LNCaP clone FGC (cell line): Measurements from ENCODE around the gene REXO1.

Experiments used
- DNase-seq: peaks from one replicate; pipeline ENCODE4 v3.0.0-alpha.2; 2011; ENCODE audit warnings: low read depth
- H3K4me3 ChIP-seq: 2 replicates; pipeline ENCODE4 v1.5.1; 2011; ENCODE audit warnings: mild to moderate bottlenecking, low read depth, low read length, control low read depth
- CTCF ChIP-seq: IDR thresholded peaks from 2 replicates; pipeline ENCODE4 v1.5.1; 2012; ENCODE audit warnings: mild to moderate bottlenecking; ENCODE audit not compliant: control insufficient read depth, insufficient read depth; ENCODE audit errors: extremely low read depth

The REXO1 gene

DNA sequence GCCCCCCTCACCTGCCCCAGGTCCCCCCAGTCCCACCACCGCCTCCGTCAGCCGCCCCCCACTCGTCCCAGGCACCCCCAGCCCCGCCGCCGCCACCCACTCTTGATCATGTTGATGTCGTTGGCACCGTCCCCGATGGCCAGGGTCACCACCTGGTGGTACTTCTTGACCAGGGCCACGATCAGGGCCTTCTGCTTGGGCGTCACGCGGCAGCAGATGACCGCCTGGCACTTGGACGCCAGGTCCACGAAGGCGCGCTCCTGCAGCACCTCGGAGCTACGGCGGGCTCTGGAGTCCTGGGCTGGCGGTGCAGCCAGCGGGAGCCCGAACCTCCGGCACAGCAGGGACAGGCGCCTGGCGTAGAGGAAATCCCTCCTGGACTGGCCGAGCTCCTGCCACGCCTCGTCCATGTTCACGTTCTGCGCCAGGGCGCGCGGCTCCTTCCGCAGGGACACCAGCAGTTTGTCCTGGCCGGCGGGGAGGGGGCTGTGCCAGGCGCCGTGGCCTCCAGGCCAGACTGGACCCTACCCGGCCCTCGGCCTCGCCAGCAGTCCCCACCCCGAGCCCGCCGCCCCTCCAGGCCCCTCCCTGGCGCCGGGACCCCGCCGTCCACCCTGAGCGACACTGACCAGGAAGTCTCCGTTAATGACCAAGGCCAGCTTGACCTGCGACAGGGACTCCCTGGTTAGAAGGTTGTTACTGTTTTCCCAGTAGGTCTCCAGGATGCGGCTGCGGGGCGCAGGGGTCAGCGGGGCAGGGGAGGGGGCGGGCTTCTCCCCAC is 58.8 kb downstream of the REXO1 start:
- H3K4me3 ChIP-seq, result no peak overlapping the region
- TF ChIP-seq CTCF, result no peak
- DNase-seq, result no peak

- no peak overlapping the region for H3K4me3 ChIP-seq
- DNase-seq, result no peak
- TF ChIP-seq CTCF, result no peak
Measured at GRCh38 chr19:1787116-1787515, 61.2 kb downstream of the REXO1 start.

DNA sequence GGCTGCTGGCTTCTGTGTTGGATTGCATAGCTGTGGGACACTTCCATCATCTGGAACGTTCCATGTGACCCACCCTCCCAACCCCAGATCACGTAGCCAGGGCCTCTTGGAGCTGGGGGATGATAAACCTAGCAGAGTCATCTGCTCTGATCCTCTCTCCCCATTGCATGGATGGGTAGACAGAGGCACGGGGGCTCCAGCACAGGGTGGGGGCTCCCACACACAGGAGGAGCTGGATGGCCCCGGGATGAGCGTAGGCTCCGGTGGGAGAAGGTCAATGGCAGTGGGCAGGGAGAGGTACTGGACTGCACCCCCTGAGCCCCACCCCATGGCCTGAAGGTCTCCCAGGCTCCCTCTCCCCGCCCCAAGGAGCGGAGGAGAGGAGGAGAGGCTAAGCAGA is 61.6 kb downstream of the REXO1 start:
- TF ChIP-seq CTCF, result no peak
- no peak for DNase-seq
- no peak overlapping the region for H3K4me3 ChIP-seq

GRCh38 chr19:1785310-1785709 is 63.0 kb downstream of the REXO1 start:
- no peak for DNase-seq
- no peak for TF ChIP-seq CTCF
- H3K4me3 ChIP-seq, result no peak overlapping the region

DNA sequence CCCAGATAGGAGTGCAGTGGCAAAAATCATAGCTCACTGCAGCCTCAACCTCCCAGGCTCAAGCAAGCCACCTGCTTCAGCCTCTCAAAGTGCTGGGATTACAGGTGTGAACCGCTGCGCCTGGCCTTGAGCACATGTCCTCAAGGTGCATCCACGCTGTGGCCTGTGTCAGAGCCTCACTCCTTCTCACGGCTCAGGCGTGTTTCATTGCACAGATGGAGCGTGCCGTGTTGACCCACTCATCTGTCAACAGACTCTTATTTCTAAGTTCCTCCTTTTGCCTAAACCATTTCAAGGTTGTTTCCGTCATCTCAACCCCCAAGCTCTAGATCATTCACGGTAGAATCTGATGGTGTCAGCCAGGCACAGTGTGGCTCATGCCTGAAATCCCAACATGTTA is 64.4 kb downstream of the REXO1 start:
- H3K4me3 ChIP-seq, result no peak overlapping the region
- no peak for TF ChIP-seq CTCF
- no peak for DNase-seq

GRCh38 chr19:1783354-1783753 is 64.9 kb downstream of the REXO1 start:
- no peak overlapping the region for H3K4me3 ChIP-seq
- no peak for TF ChIP-seq CTCF
- DNase-seq, result no peak

- no peak overlapping the region for H3K4me3 ChIP-seq
- no peak for DNase-seq
- TF ChIP-seq CTCF, result no peak
Measured at GRCh38 chr19:1782521-1782920, 65.8 kb downstream of the REXO1 start.
